ENCODE data around the gene CAPN12. TPM values are rescaled to one million over a fixed set of nuclear protein-coding genes. Genes with fewer than 3 reads are reported as not detected.
A peak's percentile ranks its signal among the peaks of the same experiment; 100 is the strongest.

Gene CAPN12
- total RNA-seq, 1 experiment from 2014 or later: not detected

DNA sequence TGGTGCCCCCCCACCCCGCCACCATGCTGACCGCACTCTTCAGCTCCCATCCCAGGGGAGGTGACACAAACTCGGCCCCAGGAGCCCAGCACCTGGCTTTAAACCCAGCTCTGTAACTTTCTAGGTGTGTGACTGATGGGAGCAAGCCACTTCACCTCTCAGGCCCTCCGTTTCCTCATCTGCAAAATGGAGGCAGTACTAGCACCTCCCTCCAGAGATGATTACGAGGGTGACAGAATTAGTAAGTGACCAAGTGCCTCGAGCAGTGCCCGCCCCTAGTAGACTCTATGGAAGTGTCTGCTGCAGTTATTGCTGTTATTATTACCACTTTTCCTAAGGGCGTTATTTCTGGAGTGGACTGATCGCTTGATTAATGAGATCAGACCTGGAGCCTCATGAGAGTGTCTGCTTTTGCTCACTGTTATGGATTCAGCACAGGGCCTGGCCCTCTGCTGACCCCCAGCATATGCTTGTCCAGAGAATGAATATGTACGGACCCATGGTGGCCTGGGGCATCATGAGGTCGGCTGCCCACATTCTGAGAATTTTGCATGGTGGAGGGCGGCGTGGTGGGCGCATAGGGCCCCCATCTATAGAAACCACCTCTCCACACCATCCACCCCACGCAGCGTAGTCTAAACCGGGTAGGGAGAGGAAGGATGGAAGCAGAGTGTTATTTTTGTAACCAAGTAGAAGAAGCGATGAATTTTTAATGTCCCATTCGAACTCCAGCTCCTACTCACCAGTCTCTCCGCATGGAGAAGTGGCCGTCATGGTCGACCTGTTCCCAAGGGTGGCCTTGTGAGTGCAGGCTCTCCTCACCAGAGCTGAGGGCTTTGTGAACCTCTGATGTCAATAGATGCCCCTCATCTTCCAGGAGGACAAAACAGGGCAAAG lies 48.2 kb downstream of the CAPN12 start:
- H3K36me3 Mint-ChIP-seq (ENCODE audit: insufficient read depth, unreplicated experiment): peaks cover 69% of the 10 kb centered on the region
- no peaks in the 10 kb centered on the region for H3K9me3 Mint-ChIP-seq (ENCODE audit: unreplicated experiment)
- intact Hi-C loops (cut with micrococcal nuclease): no loop called here
- CTCF ChIA-PET: interaction anchor here (0.6 to 0.8 kb wide), 3 partner anchors 14 to 133 kb away, joined by 3 read pairs; no protein-coding TSS in a partner anchor
- TF ChIP-seq CTCF (IDR thresholded peaks at IDR 0.05; ENCODE audit: unreplicated experiment): no peak
- H3K4me3 Mint-ChIP-seq (ENCODE audit: unreplicated experiment): no peak overlapping the region
- H3K27ac Mint-ChIP-seq (ENCODE audit: low read depth, unreplicated experiment): peak overlapping the region; percentile 70
- DNase-seq (ENCODE audit: unreplicated experiment): no peak
- peaks cover 47% of the 10 kb centered on the region for H3K4me1 Mint-ChIP-seq (ENCODE audit: insufficient read depth, unreplicated experiment)
- no TSS peak for BruUV-seq (replicated peaks)
- POLR2A ChIA-PET: interaction anchor here (0.8 to 1.0 kb wide), 2 partner anchors 9 to 38 kb away, joined by 3 to 7 read pairs; no protein-coding TSS in a partner anchor
- H3K27me3 Mint-ChIP-seq (ENCODE audit: insufficient read depth, unreplicated experiment): no peaks in the 10 kb centered on the region

- peak overlapping the region; percentile 70 for H3K27ac Mint-ChIP-seq (ENCODE audit: low read depth, unreplicated experiment)
- ChIA-PET POLR2A (interaction anchor here (0.6 to 1.0 kb wide), 2 partner anchors 34 to 38 kb away, joined by 3 to 7 read pairs; no protein-coding TSS in a partner anchor), CTCF (interaction anchor here (0.8 kb wide), 1 partner anchor 13 kb away, joined by 3 read pairs; no protein-coding TSS in a partner anchor)
- H3K9me3 Mint-ChIP-seq (ENCODE audit: unreplicated experiment): no peaks in the 10 kb centered on the region
- peaks cover 61% of the 10 kb centered on the region for H3K36me3 Mint-ChIP-seq (ENCODE audit: insufficient read depth, unreplicated experiment)
- no peaks in the 10 kb centered on the region for H3K27me3 Mint-ChIP-seq (ENCODE audit: insufficient read depth, unreplicated experiment)
- no TSS peak for BruUV-seq (replicated peaks)
- H3K4me1 Mint-ChIP-seq (ENCODE audit: insufficient read depth, unreplicated experiment): peaks cover 47% of the 10 kb centered on the region
- intact Hi-C loops (cut with micrococcal nuclease): no loop called here
- DNase-seq (ENCODE audit: unreplicated experiment): no peak
- no peak overlapping the region for H3K4me3 Mint-ChIP-seq (ENCODE audit: unreplicated experiment)
- TF ChIP-seq CTCF (IDR thresholded peaks at IDR 0.05; ENCODE audit: unreplicated experiment): no peak
These were observed 49.0 kb downstream of the CAPN12 start for GRCh38 chr19:38695317-38695683.

- ChIA-PET POLR2A (interaction anchor here (0.5 to 15.0 kb wide), 6 partner anchors 8 to 38 kb away, joined by 3 to 521 read pairs (median 4); partner anchors contain the start of gene ACTN4), CTCF (interaction anchor here (0.5 to 1.0 kb wide), 2 partner anchors 57 to 102 kb away, joined by 3 to 4 read pairs; no protein-coding TSS in a partner anchor)
- H3K4me3 Mint-ChIP-seq (ENCODE audit: unreplicated experiment): no peak overlapping the region
- no peaks in the 10 kb centered on the region for H3K27me3 Mint-ChIP-seq (ENCODE audit: insufficient read depth, unreplicated experiment)
- peak; percentile 59 for DNase-seq (ENCODE audit: unreplicated experiment)
- no peak for TF ChIP-seq CTCF (IDR thresholded peaks at IDR 0.05; ENCODE audit: unreplicated experiment)
- H3K9me3 Mint-ChIP-seq (ENCODE audit: unreplicated experiment): no peaks in the 10 kb centered on the region
- BruUV-seq (replicated peaks): no TSS peak
- intact Hi-C loops (cut with micrococcal nuclease): loop anchor here (2.0 kb wide), 1 partner anchor 37 kb away; no protein-coding TSS in a partner anchor
- peaks cover 44% of the 10 kb centered on the region for H3K36me3 Mint-ChIP-seq (ENCODE audit: insufficient read depth, unreplicated experiment)
- H3K27ac Mint-ChIP-seq (ENCODE audit: low read depth, unreplicated experiment): peak overlapping the region; percentile 98
- H3K4me1 Mint-ChIP-seq (ENCODE audit: insufficient read depth, unreplicated experiment): peaks cover 53% of the 10 kb centered on the region
These were observed 50.7 kb downstream of the CAPN12 start for GRCh38 chr19:38693380-38694223.
